ENCODE data around the gene TSPAN17.

Gene TSPAN17

GRCh38 chr5:176636426-176636825, 10.9 kb upstream of the TSPAN17 start:
- H3K4me3 ChIP-seq (ENCODE audit: low read depth, low read length): no peak overlapping the region

GRCh38 chr5:176637556-176637955, 9.7 kb upstream of the TSPAN17 start:
- no peak overlapping the region for H3K4me3 ChIP-seq (ENCODE audit: low read depth, low read length)
- no peak for TF ChIP-seq CTCF (IDR thresholded peaks at IDR 0.05; ENCODE audit: low read depth, low read length)

More at GRCh38 chr5:176636426-176636825, 10.9 kb upstream of the TSPAN17 start:
- no peak for TF ChIP-seq CTCF (IDR thresholded peaks at IDR 0.05; ENCODE audit: low read depth, low read length)

GRCh38 chr5:176638437-176638836, 8.8 kb upstream of the TSPAN17 start:
- H3K4me3 ChIP-seq (ENCODE audit: low read depth, low read length): no peak overlapping the region
- no peak for TF ChIP-seq CTCF (IDR thresholded peaks at IDR 0.05; ENCODE audit: low read depth, low read length)

GRCh38 chr5:176639208-176639607, 8.1 kb upstream of the TSPAN17 start:
- no peak overlapping the region for H3K4me3 ChIP-seq (ENCODE audit: low read depth, low read length)
- TF ChIP-seq CTCF (IDR thresholded peaks at IDR 0.05; ENCODE audit: low read depth, low read length): no peak

GRCh38 chr5:176639981-176640380, 7.3 kb upstream of the TSPAN17 start:
- H3K4me3 ChIP-seq (ENCODE audit: low read depth, low read length): no peak overlapping the region
- TF ChIP-seq CTCF (IDR thresholded peaks at IDR 0.05; ENCODE audit: low read depth, low read length): no peak

GRCh38 chr5:176640616-176641015, 6.7 kb upstream of the TSPAN17 start:
- TF ChIP-seq CTCF (IDR thresholded peaks at IDR 0.05; ENCODE audit: low read depth, low read length): no peak
- no peak overlapping the region for H3K4me3 ChIP-seq (ENCODE audit: low read depth, low read length)

GRCh38 chr5:176642675-176643490, 4.4 kb upstream of the TSPAN17 start:
- H3K4me3 ChIP-seq (ENCODE audit: low read depth, low read length): no peak overlapping the region
- TF ChIP-seq CTCF (IDR thresholded peaks at IDR 0.05; ENCODE audit: low read depth, low read length): no peak
